K562 (cell line): ENCODE data around the gene C2orf42. TPM values are rescaled to one million over a fixed set of nuclear protein-coding genes. Genes with fewer than 3 reads are reported as not detected.
A peak's percentile ranks its signal among the peaks of the same experiment; 100 is the strongest.

Source experiments
- CBFA2T3 ChIP-seq: fragments of 450-650 bp; IDR thresholded peaks from 2 replicates; pipeline ENCODE4 v1.6.1; 2017
- CBFB ChIP-seq: sonication (generic); formaldehyde crosslinking; IDR thresholded peaks from 2 replicates; pipeline ENCODE4 v1.4.0; 2020; ENCODE audit warnings: mild to moderate bottlenecking, missing genetic modification reagents
- CSDE1 ChIP-seq, 2 experiments: fragments of 450-650 bp; IDR thresholded peaks; 2 replicates each; pipeline ENCODE4 v1.6.1; 2016; ENCODE audit warnings: mild to moderate bottlenecking in 1 of 2
- DPF2 ChIP-seq: fragments of 450-650 bp; IDR thresholded peaks from 2 replicates; pipeline ENCODE4 v1.6.1; 2016
- EHMT2 ChIP-seq: fragments of 450-650 bp; IDR thresholded peaks from 2 replicates; pipeline ENCODE4 v1.6.1; 2018; ENCODE audit warnings: antibody characterized with exemption
- ELF4 ChIP-seq: fragments of 450-650 bp; formaldehyde crosslinking; IDR thresholded peaks from 2 replicates; pipeline ENCODE4 v1.4.0; 2022; ENCODE audit warnings: missing genetic modification characterization
- HCFC1 ChIP-seq: IDR thresholded peaks from 2 replicates; pipeline ENCODE4 v1.6.1; 2012; ENCODE audit warnings: low read depth, low read length, improper control_type of control experiment
- JUN ChIP-seq, 2 experiments: sonication (generic) in 1 of 2; formaldehyde crosslinking in 1 of 2; IDR thresholded peaks; 2 replicates each; pipeline versions ENCODE4 v1.6.1 to v1.8.0; 2012 to 2022; ENCODE audit warnings: borderline replicate concordance in 2 of 2, mild to moderate bottlenecking in 2 of 2, improper control_type of control experiment in 1 of 2, low read depth in 1 of 2, low read length in 1 of 2, missing genetic modification reagents in 1 of 2
- KLF10 ChIP-seq: fragments of 250-450 bp; sonication (Bioruptor Pico); IDR thresholded peaks from 2 replicates; pipeline ENCODE4 v1.6.1; 2021; ENCODE audit warnings: matching md5 sums
- MAFK ChIP-seq: IDR thresholded peaks from 2 replicates; pipeline ENCODE4 v1.6.1; 2011; ENCODE audit warnings: low read length, improper control_type of control experiment
- NR2F6 ChIP-seq: fragments of 450-650 bp; formaldehyde crosslinking; IDR thresholded peaks from 2 replicates; pipeline ENCODE4 v1.4.0; 2020; ENCODE audit warnings: mild to moderate bottlenecking
- PCBP2 ChIP-seq: fragments of 200-400 bp; formaldehyde crosslinking; IDR thresholded peaks from 2 replicates; pipeline ENCODE4 v1.6.1; 2018; ENCODE audit warnings: low read length, low read depth, mild to moderate bottlenecking, moderate library complexity; ENCODE audit not compliant: poor library complexity, severe bottlenecking
- SRSF1 ChIP-seq: fragments of 200-400 bp; formaldehyde crosslinking; IDR thresholded peaks from 2 replicates; pipeline ENCODE4 v1.6.1; 2017; ENCODE audit warnings: mild to moderate bottlenecking, low read depth, low read length, moderate library complexity
- TBP ChIP-seq: optimal IDR thresholded peaks from 2 replicates; pipeline ENCODE3; 2011; ENCODE audit warnings: low read depth, low read length, improper control_type of control experiment
- ZNF140 ChIP-seq: fragments of 250-450 bp; sonication (Bioruptor Pico); IDR thresholded peaks from 2 replicates; pipeline ENCODE4 v1.8.0; 2021; ENCODE audit warnings: moderate library complexity, mild to moderate bottlenecking, inconsistent platforms
- ZNF239 ChIP-seq: fragments of 250-450 bp; sonication (Bioruptor Pico); IDR thresholded peaks from 2 replicates; pipeline ENCODE4 v1.4.0; 2020; ENCODE audit warnings: mild to moderate bottlenecking
- ZNF263 ChIP-seq: sonication (generic); formaldehyde crosslinking; IDR thresholded peaks from 2 replicates; pipeline ENCODE4 v1.8.0; 2022; ENCODE audit warnings: mild to moderate bottlenecking, missing genetic modification reagents, borderline replicate concordance
- ZNF695 ChIP-seq: fragments of 450-650 bp; formaldehyde crosslinking; IDR thresholded peaks from 2 replicates; pipeline ENCODE4 v1.4.0; 2020; ENCODE audit warnings: mild to moderate bottlenecking, moderate library complexity
- ZNF707 ChIP-seq: fragments of 250-450 bp; sonication (Bioruptor Pico); conservative IDR thresholded peaks from 2 replicates; pipeline ENCODE4 v1.8.0; 2022; ENCODE audit warnings: inconsistent platforms, mild to moderate bottlenecking, moderate library complexity
- ZNF76 ChIP-seq: fragments of 250-450 bp; sonication (Bioruptor Pico); IDR thresholded peaks from 2 replicates; pipeline ENCODE4 v1.4.0; 2020; ENCODE audit warnings: mild to moderate bottlenecking, moderate library complexity, borderline replicate concordance
- polyA plus RNA-seq, 8 experiments: library from polyadenylated mRNA; depleted of rRNA in 4 of 8; stranded (reverse) in 5 of 8; unstranded in 3 of 8; fragments of >200 nt; fragmentation: Nextera tagmentation in 2 of 8; fragmentation: Illumina TruSeq in 1 of 8; extraction: Ambion mirVana in 2 of 8; extraction: Trizol in 1 of 8; gene quantifications; 2 replicates each; pipeline versions ENCODE4 v1.2.1 to v1.2.3, GENCODE V29; 2011 to 2014; ENCODE audit warnings: inconsistent platforms in 1 of 8, missing spikeins in 1 of 8
- total RNA-seq, 7 experiments: library from RNA; depleted of rRNA in 6 of 7; stranded (reverse); fragments of >200 nt in 6 of 7; fragmentation: Illumina TruSeq in 2 of 7; extraction: Trizol in 2 of 7; gene quantifications; 2 replicates each; pipeline versions ENCODE4 v1.2.1 to v1.2.3, GENCODE V29; 2011 to 2021; ENCODE audit warnings: low replicate concordance in 1 of 7
- TF ChIP-seq, protein P1 (sequence below): sonication (generic); formaldehyde crosslinking; IDR thresholded peaks from 2 replicates; pipeline ENCODE4 v1.8.0; 2022; ENCODE audit warnings: mild to moderate bottlenecking, missing genetic modification reagents
- TF ChIP-seq, protein P2 (sequence below): fragments of 450-650 bp; formaldehyde crosslinking; conservative IDR thresholded peaks from 2 replicates; pipeline ENCODE4 v1.4.0; 2022; ENCODE audit warnings: mild to moderate bottlenecking, missing genetic modification characterization
- TF ChIP-seq, protein P3 (sequence below): fragments of 250-450 bp; sonication (Bioruptor Pico); IDR thresholded peaks from 2 replicates; pipeline ENCODE4 v1.5.1; 2021; ENCODE audit warnings: mild to moderate bottlenecking

Gene C2orf42
- total and polyA plus RNA-seq, 9 of the 15 experiments (the other 6 are each of a cell fraction or from before 2014, with no cell fraction given), result 4.6 to 10.9 (median 7.5) TPM

DNA sequence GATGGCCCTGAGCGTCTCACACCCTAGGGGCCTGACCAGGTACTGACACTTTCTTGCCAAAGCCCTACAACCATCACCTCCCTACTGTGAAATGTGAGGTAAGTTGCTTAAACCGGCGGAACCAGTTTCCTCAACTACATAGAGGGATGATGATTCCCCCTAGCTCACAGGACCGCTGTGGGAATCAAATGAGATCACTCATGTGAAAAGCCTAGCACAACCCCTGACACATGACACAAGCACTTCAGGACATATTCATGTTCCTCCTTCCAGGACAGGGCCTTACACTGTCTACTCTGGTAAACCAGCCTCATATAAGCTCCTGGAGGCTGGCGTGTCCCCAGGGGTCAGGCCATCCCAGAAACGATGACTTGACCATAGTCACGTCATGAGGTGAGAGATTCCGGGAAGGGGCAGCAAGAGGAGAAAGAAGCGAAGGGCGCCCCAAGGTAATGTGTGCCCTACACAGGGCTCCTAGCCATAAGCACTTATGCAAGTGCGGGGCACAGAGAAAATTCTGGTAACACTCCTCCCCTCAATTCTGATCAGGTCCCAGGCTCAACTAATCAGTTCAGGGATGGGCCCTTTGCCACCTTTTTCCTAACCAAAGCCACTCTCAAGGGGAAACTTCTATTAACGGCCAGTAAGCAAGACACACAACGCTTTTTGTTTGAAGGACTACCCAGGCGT, 49.5 kb downstream of the C2orf42 start (continued):
- TF ChIP-seq EHMT2 (no peak), ZNF140 (no peak), CBFA2T3 (no peak), SRSF1 (no peak), HCFC1 (no peak), ZNF263 (CRISPR knock-in tag) (no peak), ZNF695 (CRISPR knock-in tag) (no peak), CSDE1 (IDR thresholded peaks at IDR 0.05) (no peak), ELF4 (CRISPR knock-in tag) (no peak), MAFK (no peak), KLF10 (CRISPR knock-in tag) (no peak), DPF2 (no peak; the same call in 1 of the 2 replicates), ZNF707 (CRISPR knock-in tag) (0 out of 2 replicates have a peak, but pooled peaks have one; percentile 3), ZNF76 (CRISPR knock-in tag) (no peak), PCBP2 (no peak), JUN (IDR thresholded peaks at IDR 0.05; ENCODE audit: borderline replicate concordance, low read depth, low read length) (no peak), JUN (CRISPR knock-in tag; IDR thresholded peaks at IDR 0.05; ENCODE audit: borderline replicate concordance) (0 out of 2 replicates have a peak, but pooled peaks have one; percentile 7), NR2F6 (CRISPR knock-in tag) (0 out of 2 replicates have a peak, but pooled peaks have one; percentile 5), ZNF239 (CRISPR knock-in tag) (no peak), CBFB (CRISPR knock-in tag) (peak; percentile 67; the same call in 1 of the 2 replicates), TBP (peak; percentile 50)
- TF ChIP-seq, protein P1, sequence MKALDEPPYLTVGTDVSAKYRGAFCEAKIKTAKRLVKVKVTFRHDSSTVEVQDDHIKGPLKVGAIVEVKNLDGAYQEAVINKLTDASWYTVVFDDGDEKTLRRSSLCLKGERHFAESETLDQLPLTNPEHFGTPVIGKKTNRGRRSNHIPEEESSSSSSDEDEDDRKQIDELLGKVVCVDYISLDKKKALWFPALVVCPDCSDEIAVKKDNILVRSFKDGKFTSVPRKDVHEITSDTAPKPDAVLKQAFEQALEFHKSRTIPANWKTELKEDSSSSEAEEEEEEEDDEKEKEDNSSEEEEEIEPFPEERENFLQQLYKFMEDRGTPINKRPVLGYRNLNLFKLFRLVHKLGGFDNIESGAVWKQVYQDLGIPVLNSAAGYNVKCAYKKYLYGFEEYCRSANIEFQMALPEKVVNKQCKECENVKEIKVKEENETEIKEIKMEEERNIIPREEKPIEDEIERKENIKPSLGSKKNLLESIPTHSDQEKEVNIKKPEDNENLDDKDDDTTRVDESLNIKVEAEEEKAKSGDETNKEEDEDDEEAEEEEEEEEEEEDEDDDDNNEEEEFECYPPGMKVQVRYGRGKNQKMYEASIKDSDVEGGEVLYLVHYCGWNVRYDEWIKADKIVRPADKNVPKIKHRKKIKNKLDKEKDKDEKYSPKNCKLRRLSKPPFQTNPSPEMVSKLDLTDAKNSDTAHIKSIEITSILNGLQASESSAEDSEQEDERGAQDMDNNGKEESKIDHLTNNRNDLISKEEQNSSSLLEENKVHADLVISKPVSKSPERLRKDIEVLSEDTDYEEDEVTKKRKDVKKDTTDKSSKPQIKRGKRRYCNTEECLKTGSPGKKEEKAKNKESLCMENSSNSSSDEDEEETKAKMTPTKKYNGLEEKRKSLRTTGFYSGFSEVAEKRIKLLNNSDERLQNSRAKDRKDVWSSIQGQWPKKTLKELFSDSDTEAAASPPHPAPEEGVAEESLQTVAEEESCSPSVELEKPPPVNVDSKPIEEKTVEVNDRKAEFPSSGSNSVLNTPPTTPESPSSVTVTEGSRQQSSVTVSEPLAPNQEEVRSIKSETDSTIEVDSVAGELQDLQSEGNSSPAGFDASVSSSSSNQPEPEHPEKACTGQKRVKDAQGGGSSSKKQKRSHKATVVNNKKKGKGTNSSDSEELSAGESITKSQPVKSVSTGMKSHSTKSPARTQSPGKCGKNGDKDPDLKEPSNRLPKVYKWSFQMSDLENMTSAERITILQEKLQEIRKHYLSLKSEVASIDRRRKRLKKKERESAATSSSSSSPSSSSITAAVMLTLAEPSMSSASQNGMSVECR, result no peak
- TF ChIP-seq, protein P2, sequence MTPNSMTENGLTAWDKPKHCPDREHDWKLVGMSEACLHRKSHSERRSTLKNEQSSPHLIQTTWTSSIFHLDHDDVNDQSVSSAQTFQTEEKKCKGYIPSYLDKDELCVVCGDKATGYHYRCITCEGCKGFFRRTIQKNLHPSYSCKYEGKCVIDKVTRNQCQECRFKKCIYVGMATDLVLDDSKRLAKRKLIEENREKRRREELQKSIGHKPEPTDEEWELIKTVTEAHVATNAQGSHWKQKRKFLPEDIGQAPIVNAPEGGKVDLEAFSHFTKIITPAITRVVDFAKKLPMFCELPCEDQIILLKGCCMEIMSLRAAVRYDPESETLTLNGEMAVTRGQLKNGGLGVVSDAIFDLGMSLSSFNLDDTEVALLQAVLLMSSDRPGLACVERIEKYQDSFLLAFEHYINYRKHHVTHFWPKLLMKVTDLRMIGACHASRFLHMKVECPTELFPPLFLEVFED (CRISPR knock-in tag), result no peak; the same call in 1 of the 2 replicates
- TF ChIP-seq, protein P3, sequence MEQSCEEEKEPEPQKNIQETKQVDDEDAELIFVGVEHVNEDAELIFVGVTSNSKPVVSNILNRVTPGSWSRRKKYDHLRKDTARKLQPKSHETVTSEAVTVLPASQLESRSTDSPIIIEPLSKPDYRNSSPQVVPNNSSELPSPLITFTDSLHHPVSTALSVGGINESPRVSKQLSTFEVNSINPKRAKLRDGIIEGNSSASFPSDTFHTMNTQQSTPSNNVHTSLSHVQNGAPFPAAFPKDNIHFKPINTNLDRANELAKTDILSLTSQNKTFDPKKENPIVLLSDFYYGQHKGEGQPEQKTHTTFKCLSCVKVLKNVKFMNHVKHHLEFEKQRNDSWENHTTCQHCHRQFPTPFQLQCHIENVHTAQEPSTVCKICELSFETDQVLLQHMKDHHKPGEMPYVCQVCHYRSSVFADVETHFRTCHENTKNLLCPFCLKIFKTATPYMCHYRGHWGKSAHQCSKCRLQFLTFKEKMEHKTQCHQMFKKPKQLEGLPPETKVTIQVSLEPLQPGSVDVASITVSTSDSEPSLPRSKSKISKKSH, result no peak
